HG03439 (cell line): ENCODE data around the gene PROKR1.
"Not testable (repeated sequence)": the region's sequence is repeated elsewhere in the genome, so short reads cannot be mapped to it uniquely, and the experiment has no call there.

Source experiments
- ATAC-seq: cut with Tn5 transposase; IDR thresholded peaks from one replicate; pipeline ENCODE4 v1.9.1; 2021; ENCODE audit warnings: mild to moderate bottlenecking, moderate library complexity; ENCODE audit not compliant: unreplicated experiment

PROKR1 gene

DNA sequence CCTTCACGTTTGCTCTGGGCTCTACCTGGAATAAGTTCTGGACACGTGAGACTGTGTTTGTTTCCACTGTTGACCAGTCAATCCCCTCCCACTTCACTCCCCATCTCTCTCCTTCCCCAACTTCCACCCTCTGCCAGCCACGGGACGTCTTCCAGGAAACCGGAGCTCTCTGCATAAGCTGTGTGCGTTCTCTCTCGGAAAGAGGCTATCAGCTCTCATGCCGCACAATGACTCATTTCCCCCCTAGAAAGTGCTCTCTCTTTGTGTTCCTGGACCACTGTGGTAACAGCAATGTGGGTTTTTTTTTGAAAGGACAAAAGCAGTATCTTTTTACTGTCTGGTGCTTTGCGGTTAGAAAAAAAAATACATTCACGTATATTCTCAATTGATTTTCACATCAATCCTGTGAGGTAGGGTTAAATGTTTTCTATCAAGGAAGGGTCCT is 10.2 kb downstream of the PROKR1 start:
- peak; percentile 69 for ATAC-seq

- no peak for ATAC-seq
Observed at GRCh38 chr2:68658266-68658665, 14.9 kb downstream of the PROKR1 start.

DNA sequence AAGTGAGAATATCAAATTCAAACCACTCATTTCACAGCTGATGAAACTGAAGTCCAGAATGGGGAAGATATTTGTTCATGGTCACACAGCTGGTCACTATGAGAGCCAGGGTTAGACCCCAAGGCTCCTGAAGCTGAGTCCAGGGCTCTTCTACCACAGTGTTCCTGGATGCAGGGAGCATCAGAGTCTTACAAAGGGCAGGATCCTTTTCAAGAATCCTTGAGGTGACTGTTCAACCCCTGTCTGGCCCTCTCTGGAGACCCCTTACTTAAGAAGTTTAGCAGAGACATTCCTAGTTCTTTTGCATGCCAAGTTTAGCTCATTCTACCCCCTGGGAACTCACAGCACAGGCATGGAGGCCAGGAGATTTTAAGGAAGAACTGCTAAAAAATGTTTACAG is 15.7 kb downstream of the PROKR1 start:
- no peak for ATAC-seq

- ATAC-seq = no peak
Observed at GRCh38 chr2:68660658-68661057, 17.3 kb downstream of the PROKR1 start.

GRCh38 chr2:68662466-68662865 is 19.1 kb downstream of the PROKR1 start:
- ATAC-seq = no peak

DNA sequence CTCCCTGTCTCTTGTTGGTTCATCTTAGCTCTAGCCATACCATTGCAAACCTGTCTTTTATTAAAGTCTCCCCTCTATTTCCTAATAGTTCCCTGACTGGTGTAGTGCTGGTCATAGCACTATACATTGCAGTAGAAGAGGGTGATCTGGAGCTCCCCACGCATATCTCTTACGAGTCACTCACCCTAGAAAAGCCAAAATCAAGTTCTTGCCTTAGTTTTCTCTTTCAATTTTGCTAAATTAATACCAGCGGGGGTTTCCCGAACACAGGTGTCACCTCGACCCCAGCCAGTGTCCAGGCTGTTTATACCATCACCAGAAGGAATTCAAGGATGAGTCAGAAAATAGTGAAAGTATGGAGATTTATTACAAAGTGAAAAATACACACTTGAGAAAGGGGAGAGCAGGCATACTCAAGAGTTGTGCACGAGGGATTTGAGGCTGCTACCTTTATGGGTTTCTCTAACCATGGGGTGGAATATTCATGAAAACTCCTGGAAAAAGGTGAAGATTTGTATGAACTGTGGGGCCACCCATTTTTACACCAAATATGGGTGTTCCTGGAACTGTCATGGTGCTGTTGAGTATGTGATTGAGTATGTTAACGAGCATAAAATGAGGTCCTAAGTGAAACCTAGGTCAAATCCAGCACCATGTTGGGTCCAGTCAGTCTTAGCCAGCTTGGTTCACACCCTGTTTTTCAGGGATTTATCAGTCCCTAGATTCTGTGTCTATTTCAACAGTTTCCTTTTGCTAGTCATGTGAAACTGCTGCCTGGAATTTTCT is 20.2 kb downstream of the PROKR1 start:
- no peak for ATAC-seq

DNA sequence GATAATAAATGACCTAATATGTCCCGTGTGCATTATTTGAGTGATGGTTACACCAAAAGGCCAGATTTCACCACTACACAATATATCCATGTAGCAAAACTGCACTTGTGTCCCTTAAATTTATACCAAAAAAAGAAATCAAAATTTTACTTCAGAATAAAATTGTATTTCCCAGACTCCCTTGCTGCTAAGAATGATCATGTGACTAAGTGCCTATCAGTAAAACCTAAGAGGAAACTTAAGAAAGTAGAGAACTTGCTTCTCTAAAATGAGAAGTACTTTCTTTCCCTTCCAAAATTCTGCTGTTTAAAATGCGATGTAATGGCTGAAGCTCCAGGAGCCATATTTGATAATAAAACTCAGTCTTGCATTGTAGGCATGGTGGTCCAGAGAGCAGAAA is 24.0 kb downstream of the PROKR1 start:
- no peak for ATAC-seq

- no peak for ATAC-seq
Observed at GRCh38 chr2:68669651-68670050, 26.3 kb downstream of the PROKR1 start.

GRCh38 chr2:68671961-68672360 is 28.6 kb downstream of the PROKR1 start:
- no peak for ATAC-seq

DNA sequence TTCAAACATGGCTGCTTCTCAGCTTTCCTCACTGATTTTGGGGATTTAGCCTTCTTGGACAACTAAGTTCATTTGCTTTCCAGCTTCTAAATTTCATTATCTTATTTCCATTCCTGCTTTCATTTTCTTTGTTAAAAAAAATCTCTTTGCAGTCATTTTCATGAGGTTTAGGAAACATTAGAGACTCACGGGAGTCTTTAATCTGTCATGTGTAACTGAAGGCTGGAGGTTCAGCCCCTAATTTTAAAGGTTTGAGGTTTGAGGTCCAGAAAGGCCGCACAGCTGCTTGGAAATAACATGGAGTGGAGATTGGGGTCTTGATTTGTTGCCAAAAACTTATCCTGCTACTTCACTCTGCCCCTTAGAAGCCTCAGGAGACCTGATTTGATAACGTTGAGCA is 30.3 kb downstream of the PROKR1 start:
- no peak for ATAC-seq

DNA sequence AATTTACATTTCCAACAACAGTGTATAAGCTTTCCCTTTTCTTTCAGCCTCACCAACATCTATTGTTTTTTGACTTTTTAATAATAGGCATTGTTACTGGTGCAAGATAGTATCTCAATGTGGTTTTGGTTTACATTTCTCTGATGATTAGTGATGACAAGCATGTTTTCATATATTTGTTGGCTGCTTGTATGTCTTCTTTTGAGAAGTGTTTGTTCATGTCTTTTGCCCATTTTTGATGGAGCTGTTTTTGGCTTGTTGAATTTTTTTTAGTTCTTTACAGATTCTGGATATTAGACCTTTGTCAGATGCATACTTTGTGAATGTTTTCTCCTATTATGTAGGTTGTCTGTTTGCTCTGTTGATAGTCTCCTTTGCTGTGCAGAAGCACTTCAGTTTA is 32.1 kb downstream of the PROKR1 start:
- no peak for ATAC-seq

DNA sequence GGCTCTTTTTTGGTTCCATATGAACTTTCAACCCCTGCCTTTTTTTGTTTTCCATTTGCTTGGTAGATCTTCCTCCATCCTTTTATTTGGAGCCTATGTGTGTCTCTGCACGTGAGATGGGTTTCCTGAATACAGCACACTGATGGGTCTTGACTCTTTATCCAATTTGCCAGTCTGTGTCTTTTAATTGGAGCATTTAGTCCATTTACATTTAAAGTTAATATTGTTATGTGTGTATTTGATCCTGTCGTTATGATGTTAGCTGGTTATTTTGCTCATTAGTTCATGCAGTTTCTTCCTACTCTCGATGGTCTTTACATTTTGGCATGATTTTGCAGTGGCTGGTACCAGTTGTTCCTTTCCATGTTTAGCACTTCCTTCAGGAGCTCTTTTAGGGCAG is 34.5 kb downstream of the PROKR1 start:
- ATAC-seq = not testable (repeated sequence)

DNA sequence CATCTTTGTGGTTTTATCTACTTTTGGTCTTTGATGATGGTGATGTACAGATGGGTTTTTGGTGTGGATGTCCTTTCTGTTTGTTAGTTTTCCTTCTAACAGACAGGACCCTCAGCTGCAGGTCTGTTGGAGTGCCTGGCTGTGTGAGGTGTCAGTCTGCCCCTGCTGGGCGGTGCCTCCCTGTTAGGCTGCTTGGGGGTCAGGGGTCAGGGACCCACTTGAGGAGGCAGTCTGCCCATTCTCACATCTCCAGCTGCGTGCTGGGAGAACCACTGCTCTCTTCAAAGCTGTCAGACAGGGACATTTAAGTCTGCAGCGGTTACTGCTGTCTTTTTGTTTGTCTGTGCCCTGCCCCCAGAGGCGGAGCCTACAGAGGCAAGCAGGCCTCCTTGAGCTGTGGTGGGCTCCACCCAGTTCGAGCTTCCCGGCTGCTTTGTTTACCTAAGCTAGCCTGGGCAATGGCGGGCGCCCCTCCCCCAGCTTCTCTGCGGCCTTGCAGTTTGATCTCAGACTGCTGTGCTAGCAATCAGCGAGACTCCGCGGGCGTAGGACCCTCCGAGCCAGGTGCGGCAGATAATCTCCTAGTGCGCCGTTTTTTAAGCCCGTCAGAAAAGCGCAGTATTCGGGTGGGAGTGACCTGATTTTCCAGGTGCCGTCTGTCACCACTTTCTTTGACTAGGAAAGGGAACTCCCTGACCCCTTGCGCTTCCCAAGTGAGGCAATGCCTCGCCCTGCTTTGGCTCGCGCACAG is 36.0 kb downstream of the PROKR1 start:
- not testable (repeated sequence) for ATAC-seq

- not testable (repeated sequence) for ATAC-seq
Observed at GRCh38 chr2:68679917-68680267, 36.5 kb downstream of the PROKR1 start.

DNA sequence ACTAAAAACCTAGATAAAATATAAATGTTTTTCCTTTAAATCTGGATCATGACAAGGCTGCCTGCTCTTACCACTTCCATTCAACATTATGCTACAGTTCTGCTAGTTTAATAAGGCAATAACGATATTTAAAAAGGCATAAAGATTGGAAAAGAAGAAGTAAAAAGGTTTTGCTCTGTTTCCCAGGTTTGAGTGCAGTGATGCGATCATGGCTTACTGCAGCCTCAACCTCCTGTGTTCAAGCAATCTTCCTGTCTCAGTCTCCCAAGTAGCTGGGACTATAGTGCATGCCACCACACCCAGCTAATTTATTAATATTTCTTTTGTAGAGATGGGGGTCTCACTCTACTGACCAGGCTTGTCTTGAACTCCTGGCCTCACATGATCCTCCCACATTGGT is 40.8 kb downstream of the PROKR1 start:
- ATAC-seq = no peak

DNA sequence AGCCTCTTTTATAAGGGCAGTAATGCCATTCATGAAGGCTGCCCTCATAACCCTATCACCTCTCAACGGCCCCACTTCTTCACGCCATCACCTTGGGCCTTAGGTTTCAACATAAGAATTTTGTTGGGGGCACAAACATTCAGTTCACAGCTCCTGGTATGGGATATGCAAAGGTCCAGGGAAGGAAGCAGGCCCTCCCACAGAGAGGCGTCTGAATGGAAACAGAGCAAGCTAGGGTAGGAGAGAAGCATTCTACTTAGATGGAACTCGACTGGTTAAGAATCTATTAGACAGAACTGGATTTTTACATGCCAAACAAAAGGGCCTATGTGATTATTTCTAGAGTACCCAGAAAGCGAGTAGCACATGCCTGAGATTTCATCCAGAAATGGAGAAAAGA is 42.8 kb downstream of the PROKR1 start:
- no peak for ATAC-seq

GRCh38 chr2:68687018-68687417 is 43.6 kb downstream of the PROKR1 start:
- ATAC-seq = no peak

DNA sequence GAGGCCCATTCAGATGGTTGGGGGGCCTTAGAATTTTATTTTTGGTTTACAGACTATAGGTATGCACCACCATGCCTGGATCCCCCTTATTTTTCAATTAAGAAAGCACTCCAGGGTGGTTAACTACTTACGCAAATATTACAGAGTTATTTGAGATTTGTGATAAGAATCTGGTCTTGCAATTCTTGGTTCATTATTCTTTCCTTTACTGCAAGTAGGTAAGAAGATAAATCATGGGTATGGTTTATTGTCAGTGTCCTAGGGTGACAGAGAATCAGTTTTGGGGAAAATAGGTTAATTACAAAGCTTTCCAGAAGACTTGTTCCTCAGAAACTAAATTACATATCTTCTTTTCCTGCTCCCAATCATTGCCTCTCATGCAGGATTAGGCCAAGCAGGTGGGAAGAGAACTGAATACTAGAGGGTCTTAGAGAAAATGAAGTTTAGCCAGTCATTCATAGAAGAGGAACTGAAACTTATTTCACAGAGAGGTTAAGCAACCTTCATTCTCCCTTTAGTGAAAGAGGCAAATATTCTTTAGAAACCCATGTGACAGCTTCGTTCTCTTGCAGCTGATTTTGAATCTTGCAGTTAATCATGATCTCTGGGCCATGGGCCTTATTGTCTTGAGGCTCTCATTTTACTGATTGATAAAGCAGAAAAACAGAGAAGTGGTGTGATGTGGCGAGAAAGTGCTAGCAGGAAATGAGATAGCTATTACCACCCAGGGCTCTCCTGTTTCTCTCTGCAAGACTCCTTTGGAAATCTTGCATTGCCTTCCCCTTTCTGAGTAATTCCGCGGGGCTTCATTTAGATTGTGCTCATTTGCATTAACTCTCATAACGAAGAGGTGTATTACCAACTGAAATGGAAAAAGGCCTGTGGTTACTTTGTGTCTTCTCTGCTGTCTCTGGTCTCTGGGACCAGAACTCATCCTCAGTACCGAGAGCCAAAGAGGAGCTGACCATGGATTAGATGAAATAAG is 46.5 kb downstream of the PROKR1 start:
- peak; percentile 93 for ATAC-seq

DNA sequence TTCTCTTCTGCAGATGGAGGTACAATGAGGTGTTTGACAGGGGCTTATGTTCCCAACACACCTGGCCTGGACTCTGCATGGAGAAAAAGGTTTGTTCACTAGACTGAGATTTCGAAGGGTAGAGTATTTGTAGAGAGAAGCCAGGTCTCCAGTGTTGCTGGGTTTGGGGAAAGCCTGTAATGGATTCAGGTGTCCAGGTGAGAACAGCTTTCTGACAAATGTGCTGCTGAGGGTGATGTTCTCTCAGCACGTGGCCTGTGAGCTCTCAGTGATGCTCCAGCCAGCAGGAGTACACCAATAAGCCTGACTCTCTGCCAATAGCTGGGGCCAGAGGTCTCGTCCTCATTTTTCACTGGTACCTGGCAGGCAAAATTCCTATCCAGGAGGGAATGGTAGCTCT is 47.5 kb downstream of the PROKR1 start:
- ATAC-seq = no peak

- ATAC-seq = no peak
Observed at GRCh38 chr2:68692511-68692910, 49.1 kb downstream of the PROKR1 start.

GRCh38 chr2:68693951-68694350 is 50.6 kb downstream of the PROKR1 start:
- no peak for ATAC-seq
